ENCODE data around the gene GRK2. TPM values are rescaled to one million over a fixed set of nuclear protein-coding genes. Genes with fewer than 3 reads are reported as not detected.

GRK2 gene
- total and polyA plus RNA-seq, 2 of the 13 experiments (the other 11 are each of a cell fraction or from before 2014, with no cell fraction given): 31.3 to 42.4 TPM

DNA sequence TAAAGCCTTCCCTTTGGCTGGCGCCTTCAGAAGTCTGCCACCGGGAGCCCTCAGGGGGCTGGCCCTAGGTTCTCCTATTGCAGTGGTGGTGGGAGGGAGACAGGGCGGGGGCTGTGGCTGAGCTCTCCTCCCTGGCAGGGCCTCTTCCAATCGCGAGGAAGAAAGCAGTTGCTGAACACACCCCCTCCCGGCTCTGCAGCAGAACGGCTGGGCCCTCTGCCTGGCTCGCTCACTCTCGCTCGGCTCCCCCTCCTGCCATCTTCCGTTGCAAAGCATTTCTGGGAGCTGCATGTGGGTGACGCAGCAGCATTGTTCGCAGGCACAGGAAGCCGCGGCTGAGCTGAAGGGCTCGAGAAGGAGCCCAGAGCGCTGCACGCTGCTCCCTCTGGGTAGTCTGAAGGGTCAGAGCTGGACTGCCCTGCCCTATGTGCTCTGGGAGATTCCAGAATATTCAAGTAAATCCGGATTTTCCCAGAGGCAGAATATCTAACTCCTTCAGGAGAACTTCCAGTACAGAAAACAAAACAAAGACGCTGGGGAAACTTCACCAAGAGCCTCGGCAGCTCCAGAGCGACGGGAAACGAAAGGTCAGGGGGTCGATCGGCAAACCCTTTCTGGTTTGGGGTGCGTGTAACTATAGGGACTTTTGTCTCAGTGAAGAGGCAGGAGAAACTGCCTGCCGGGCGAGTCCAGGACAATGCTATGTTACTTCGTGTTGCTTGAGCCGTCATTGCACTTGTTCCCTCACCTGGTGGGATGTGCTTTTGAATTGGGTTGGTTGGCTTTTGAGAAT lies 26.3 kb upstream of the GRK2 start (continued):
- TF ChIP-seq ZBTB14 (CRISPR knock-in tag; IDR thresholded peaks at IDR 0.05) (no peak), DPF2 (CRISPR knock-in tag; IDR thresholded peaks at IDR 0.05; ENCODE audit: borderline replicate concordance, low read depth) (no peak), HMGA1 (CRISPR knock-in tag; conservative IDR thresholded peaks at IDR 0.05) (no peak), RFX5 (IDR thresholded peaks at IDR 0.05; ENCODE audit: low read depth, low read length) (no peak), CHCHD3 (CRISPR knock-in tag; IDR thresholded peaks at IDR 0.05) (no peak), ZNF841 (CRISPR knock-in tag; IDR thresholded peaks at IDR 0.05; ENCODE audit: borderline replicate concordance) (no peak), BORCS8-MEF2B (CRISPR knock-in tag; IDR thresholded peaks at IDR 0.05) (peak; percentile 28; the same call in 1 of the 2 replicates), NAIF1 (CRISPR knock-in tag; IDR thresholded peaks at IDR 0.05; ENCODE audit: borderline replicate concordance) (no peak), ZNF383 (CRISPR knock-in tag; IDR thresholded peaks at IDR 0.05; ENCODE audit: borderline replicate concordance) (no peak), HOXA9 (CRISPR knock-in tag; IDR thresholded peaks at IDR 0.05; ENCODE audit: borderline replicate concordance) (no peak), PLRG1 (conservative IDR thresholded peaks at IDR 0.05) (no peak), NR2F6 (IDR thresholded peaks at IDR 0.05) (peak; percentile 45; the same call in 1 of the 2 replicates), NR2F6 (CRISPR knock-in tag; IDR thresholded peaks at IDR 0.05) (peak; percentile 19; the same call in 1 of the 2 replicates), SETDB1 (CRISPR knock-in tag; IDR thresholded peaks at IDR 0.05; ENCODE audit: borderline replicate concordance) (no peak), ZNF564 (CRISPR knock-in tag; IDR thresholded peaks at IDR 0.05) (no peak), DNMT1 (CRISPR knock-in tag; IDR thresholded peaks at IDR 0.05) (no peak), HOMEZ (CRISPR knock-in tag; IDR thresholded peaks at IDR 0.05; ENCODE audit: low read depth) (peak; percentile 32; the same call in 1 of the 2 replicates), ZNF253 (CRISPR knock-in tag; IDR thresholded peaks at IDR 0.05; ENCODE audit: borderline replicate concordance) (0 out of 2 replicates have a peak, but pooled peaks have one; percentile 23), ZFP36L2 (CRISPR knock-in tag; IDR thresholded peaks at IDR 0.05) (0 out of 2 replicates have a peak, but pooled peaks have one; percentile 70), NRL (CRISPR knock-in tag; IDR thresholded peaks at IDR 0.05; ENCODE audit: borderline replicate concordance) (0 out of 2 replicates have a peak, but pooled peaks have one; percentile 49)
- TF ChIP-seq, protein P1, sequence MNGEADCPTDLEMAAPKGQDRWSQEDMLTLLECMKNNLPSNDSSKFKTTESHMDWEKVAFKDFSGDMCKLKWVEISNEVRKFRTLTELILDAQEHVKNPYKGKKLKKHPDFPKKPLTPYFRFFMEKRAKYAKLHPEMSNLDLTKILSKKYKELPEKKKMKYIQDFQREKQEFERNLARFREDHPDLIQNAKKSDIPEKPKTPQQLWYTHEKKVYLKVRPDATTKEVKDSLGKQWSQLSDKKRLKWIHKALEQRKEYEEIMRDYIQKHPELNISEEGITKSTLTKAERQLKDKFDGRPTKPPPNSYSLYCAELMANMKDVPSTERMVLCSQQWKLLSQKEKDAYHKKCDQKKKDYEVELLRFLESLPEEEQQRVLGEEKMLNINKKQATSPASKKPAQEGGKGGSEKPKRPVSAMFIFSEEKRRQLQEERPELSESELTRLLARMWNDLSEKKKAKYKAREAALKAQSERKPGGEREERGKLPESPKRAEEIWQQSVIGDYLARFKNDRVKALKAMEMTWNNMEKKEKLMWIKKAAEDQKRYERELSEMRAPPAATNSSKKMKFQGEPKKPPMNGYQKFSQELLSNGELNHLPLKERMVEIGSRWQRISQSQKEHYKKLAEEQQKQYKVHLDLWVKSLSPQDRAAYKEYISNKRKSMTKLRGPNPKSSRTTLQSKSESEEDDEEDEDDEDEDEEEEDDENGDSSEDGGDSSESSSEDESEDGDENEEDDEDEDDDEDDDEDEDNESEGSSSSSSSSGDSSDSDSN (CRISPR knock-in tag; IDR thresholded peaks at IDR 0.05): peak; percentile 96
- TF ChIP-seq, protein P2, sequence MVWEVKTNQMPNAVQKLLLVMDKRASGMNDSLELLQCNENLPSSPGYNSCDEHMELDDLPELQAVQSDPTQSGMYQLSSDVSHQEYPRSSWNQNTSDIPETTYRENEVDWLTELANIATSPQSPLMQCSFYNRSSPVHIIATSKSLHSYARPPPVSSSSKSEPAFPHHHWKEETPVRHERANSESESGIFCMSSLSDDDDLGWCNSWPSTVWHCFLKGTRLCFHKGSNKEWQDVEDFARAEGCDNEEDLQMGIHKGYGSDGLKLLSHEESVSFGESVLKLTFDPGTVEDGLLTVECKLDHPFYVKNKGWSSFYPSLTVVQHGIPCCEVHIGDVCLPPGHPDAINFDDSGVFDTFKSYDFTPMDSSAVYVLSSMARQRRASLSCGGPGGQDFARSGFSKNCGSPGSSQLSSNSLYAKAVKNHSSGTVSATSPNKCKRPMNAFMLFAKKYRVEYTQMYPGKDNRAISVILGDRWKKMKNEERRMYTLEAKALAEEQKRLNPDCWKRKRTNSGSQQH (CRISPR knock-in tag; IDR thresholded peaks at IDR 0.05; ENCODE audit: low read depth): peak; percentile 87; the same call in 1 of the 2 replicates
- TF ChIP-seq, protein P3, sequence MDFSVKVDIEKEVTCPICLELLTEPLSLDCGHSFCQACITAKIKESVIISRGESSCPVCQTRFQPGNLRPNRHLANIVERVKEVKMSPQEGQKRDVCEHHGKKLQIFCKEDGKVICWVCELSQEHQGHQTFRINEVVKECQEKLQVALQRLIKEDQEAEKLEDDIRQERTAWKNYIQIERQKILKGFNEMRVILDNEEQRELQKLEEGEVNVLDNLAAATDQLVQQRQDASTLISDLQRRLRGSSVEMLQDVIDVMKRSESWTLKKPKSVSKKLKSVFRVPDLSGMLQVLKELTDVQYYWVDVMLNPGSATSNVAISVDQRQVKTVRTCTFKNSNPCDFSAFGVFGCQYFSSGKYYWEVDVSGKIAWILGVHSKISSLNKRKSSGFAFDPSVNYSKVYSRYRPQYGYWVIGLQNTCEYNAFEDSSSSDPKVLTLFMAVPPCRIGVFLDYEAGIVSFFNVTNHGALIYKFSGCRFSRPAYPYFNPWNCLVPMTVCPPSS (IDR thresholded peaks at IDR 0.05): no peak

All from HepG2 (cell line).